Sciatic nerve (tissue), 2 donors: ENCODE results near the gene PIP5K1B. TPM values are rescaled to one million over a fixed set of nuclear protein-coding genes. Genes with fewer than 3 reads are reported as not detected.
A peak's percentile ranks its signal among the peaks of the same experiment; 100 is the strongest.
"Not testable (repeated sequence)": the region's sequence is repeated elsewhere in the genome, so short reads cannot be mapped to it uniquely, and the experiment has no call there.

Experiments used
- ATAC-seq: fragments of 200-7000 bp; cut with Tn5 transposase; one replicate; pipeline ENCODE4 v1.9.1; 2020; ENCODE audit warnings: mild to moderate bottlenecking, moderate library complexity
- DNase-seq: peaks from one replicate; pipeline ENCODE4 v3.0.0-alpha.2; 2020; ENCODE audit warnings: low spot score
- intact Hi-C: fragments of 100-400 bp; cut with DNase I; formaldehyde crosslinking; loops from one replicate; pipeline ENCODE4 v1.14.2; 2022
- total RNA-seq: library from RNA; stranded (reverse); fragmentation: NEBNext Ultra II Directional; extraction: Animal tissue kit (Norgen Biotek cat#: 25700); gene quantifications from one replicate; pipeline ENCODE4 v1.2.1, GENCODE V29; 2021
- donor health status: DM: no; HTN: no; CAD: no.
- donor health status: DM: no; HTN: no; CAD: no.

Gene PIP5K1B
- total RNA-seq, result 2.0 TPM

- intact Hi-C loops, result no loop called here
- ATAC-seq, result peak; percentile 78
- peak; percentile 65 for DNase-seq
Observed at GRCh38 chr9:68704814-68705530, at the start of gene PIP5K1B. Gene PIP5K1B, plus strand, starts transcription at chr9:68705240. Its CDS starts 117,375 bp downstream, at chr9:68822615.

- intact Hi-C loops, result no loop called here
- ATAC-seq, result no peak
- no peak for DNase-seq
Observed at GRCh38 chr9:68664036-68664435, 41.0 kb upstream of the PIP5K1B start.

- DNase-seq (no peak), ATAC-seq (no peak)
- intact Hi-C loops, result no loop called here
Observed at GRCh38 chr9:68668127-68668526, 36.9 kb upstream of the PIP5K1B start.

- intact Hi-C loops, result no loop called here
- DNase-seq (no peak), ATAC-seq (no peak)
Observed at GRCh38 chr9:68669218-68669617, 35.8 kb upstream of the PIP5K1B start.

- intact Hi-C loops, result no loop called here
- no peak for ATAC-seq
- DNase-seq, result no peak
Observed at GRCh38 chr9:68672215-68672614, 32.8 kb upstream of the PIP5K1B start.

- no peak for ATAC-seq
- DNase-seq, result no peak
- intact Hi-C loops, result no loop called here
Observed at GRCh38 chr9:68672625-68673024, 32.4 kb upstream of the PIP5K1B start.

- intact Hi-C loops, result no loop called here
- no peak for DNase-seq
Observed at GRCh38 chr9:68678430-68678829, 26.6 kb upstream of the PIP5K1B start.

GRCh38 chr9:68683433-68683832 lies 21.6 kb upstream of the PIP5K1B start:
- intact Hi-C loops, result no loop called here
- DNase-seq (no peak), ATAC-seq (no peak)

More at GRCh38 chr9:68678430-68678829, 26.6 kb upstream of the PIP5K1B start:
- ATAC-seq, result no peak

GRCh38 chr9:68685213-68685612 lies 19.8 kb upstream of the PIP5K1B start:
- intact Hi-C loops, result no loop called here
- no peak for DNase-seq
- no peak for ATAC-seq

- intact Hi-C loops, result no loop called here
- DNase-seq, result no peak
- no peak for ATAC-seq
Observed at GRCh38 chr9:68685770-68686169, 19.3 kb upstream of the PIP5K1B start.

- intact Hi-C loops, result no loop called here
- DNase-seq, result no peak
- ATAC-seq, result no peak
Observed at GRCh38 chr9:68690088-68690487, 15.0 kb upstream of the PIP5K1B start.

GRCh38 chr9:68692519-68692918 lies 12.5 kb upstream of the PIP5K1B start:
- no peak for DNase-seq
- no peak for ATAC-seq
- intact Hi-C loops, result no loop called here

GRCh38 chr9:68694125-68694524 lies 10.9 kb upstream of the PIP5K1B start:
- DNase-seq (no peak), ATAC-seq (no peak)
- intact Hi-C loops, result no loop called here

GRCh38 chr9:68697851-68698250 lies 7.2 kb upstream of the PIP5K1B start:
- intact Hi-C loops, result no loop called here
- ATAC-seq, result no peak
- DNase-seq, result no peak

GRCh38 chr9:68698943-68699509 lies 6.0 kb upstream of the PIP5K1B start:
- no peak for DNase-seq
- intact Hi-C loops, result no loop called here
- no peak for ATAC-seq

- ATAC-seq, DNase-seq, intact Hi-C loops: not testable (repeated sequence)
Observed at GRCh38 chr9:68699625-68700024, 5.4 kb upstream of the PIP5K1B start.

GRCh38 chr9:68702493-68702892 lies 2.5 kb upstream of the PIP5K1B start:
- DNase-seq (no peak), ATAC-seq (no peak)
- intact Hi-C loops, result no loop called here

- intact Hi-C loops, result no loop called here
- ATAC-seq (no peak), DNase-seq (no peak)
Observed at GRCh38 chr9:68703672-68704071, 1.4 kb upstream of the PIP5K1B start.

- intact Hi-C loops, result no loop called here
- no peak for DNase-seq
- ATAC-seq, result no peak
Observed at GRCh38 chr9:68704498-68704813, 584 bp upstream of the PIP5K1B start.

- ATAC-seq, result peak; percentile 51
- intact Hi-C loops, result no loop called here
Observed at GRCh38 chr9:68705531-68706362, 707 bp downstream of the PIP5K1B start.

More at GRCh38 chr9:68705531-68706362, 707 bp downstream of the PIP5K1B start:
- no peak for DNase-seq
